Measurements from ENCODE around the gene TMEM54.
"Not testable (repeated sequence)": the region's sequence is repeated elsewhere in the genome, so short reads cannot be mapped to it uniquely, and the experiment has no call there.

The TMEM54 gene

GRCh38 chr1:32915766-32916706, 14.8 kb upstream of the TMEM54 start:
- no peaks in the 10 kb centered on the region for H3K36me3 ChIP-seq (ENCODE audit: control insufficient read depth, insufficient read depth, low read length)
- no peaks in the 10 kb centered on the region for H3K9me3 ChIP-seq (ENCODE audit: control insufficient read depth, insufficient read depth, low read length)
- H3K4me1 ChIP-seq (ENCODE audit: control insufficient read depth, insufficient read depth, low read length) = no peaks in the 10 kb centered on the region
- H3K27me3 ChIP-seq (ENCODE audit: control insufficient read depth, insufficient read depth, low read length) = no peaks in the 10 kb centered on the region
- no peak overlapping the region for H3K4me3 ChIP-seq (ENCODE audit: low read depth, low read length)
- H3K9ac ChIP-seq (ENCODE audit: low read depth, low read length) = no peak overlapping the region

- Histone ChIP-seq H3K9me3 (ENCODE audit: control insufficient read depth, insufficient read depth, low read length) (no peaks in the 10 kb centered on the region), H3K36me3 (ENCODE audit: control insufficient read depth, insufficient read depth, low read length) (no peaks in the 10 kb centered on the region), H3K4me3 (ENCODE audit: low read depth, low read length) (no peak overlapping the region), H3K9ac (ENCODE audit: low read depth, low read length) (no peak overlapping the region), H3K4me1 (ENCODE audit: control insufficient read depth, insufficient read depth, low read length) (peaks cover 2% of the 10 kb centered on the region), H3K27me3 (ENCODE audit: control insufficient read depth, insufficient read depth, low read length) (no peaks in the 10 kb centered on the region)
Observed at GRCh38 chr1:32910319-32910718, 9.1 kb upstream of the TMEM54 start.

GRCh38 chr1:32907435-32907834, 6.2 kb upstream of the TMEM54 start:
- Histone ChIP-seq H3K36me3 (ENCODE audit: control insufficient read depth, insufficient read depth, low read length) (no peaks in the 10 kb centered on the region), H3K9ac (ENCODE audit: low read depth, low read length) (no peak overlapping the region), H3K4me3 (ENCODE audit: low read depth, low read length) (no peak overlapping the region), H3K27me3 (ENCODE audit: control insufficient read depth, insufficient read depth, low read length) (peaks cover under 1% of the 10 kb centered on the region), H3K9me3 (ENCODE audit: control insufficient read depth, insufficient read depth, low read length) (no peaks in the 10 kb centered on the region), H3K4me1 (ENCODE audit: control insufficient read depth, insufficient read depth, low read length) (peaks cover 2% of the 10 kb centered on the region)

- Histone ChIP-seq H3K4me1 (ENCODE audit: control insufficient read depth, insufficient read depth, low read length) (peaks cover 2% of the 10 kb centered on the region), H3K9me3 (ENCODE audit: control insufficient read depth, insufficient read depth, low read length) (no peaks in the 10 kb centered on the region), H3K9ac (ENCODE audit: low read depth, low read length) (no peak overlapping the region), H3K27me3 (ENCODE audit: control insufficient read depth, insufficient read depth, low read length) (peaks cover 7% of the 10 kb centered on the region), H3K4me3 (ENCODE audit: low read depth, low read length) (no peak overlapping the region), H3K36me3 (ENCODE audit: control insufficient read depth, insufficient read depth, low read length) (no peaks in the 10 kb centered on the region)
Observed at GRCh38 chr1:32906654-32907053, 5.5 kb upstream of the TMEM54 start.

GRCh38 chr1:32905588-32905987, 4.4 kb upstream of the TMEM54 start:
- H3K4me3 ChIP-seq (ENCODE audit: low read depth, low read length); H3K9ac ChIP-seq (ENCODE audit: low read depth, low read length); H3K36me3 ChIP-seq (ENCODE audit: control insufficient read depth, insufficient read depth, low read length); H3K4me1 ChIP-seq (ENCODE audit: control insufficient read depth, insufficient read depth, low read length); H3K9me3 ChIP-seq (ENCODE audit: control insufficient read depth, insufficient read depth, low read length): not testable (repeated sequence)
- H3K27me3 ChIP-seq (ENCODE audit: control insufficient read depth, insufficient read depth, low read length) = peaks cover 13% of the 10 kb centered on the region

GRCh38 chr1:32904797-32905196, 3.6 kb upstream of the TMEM54 start:
- Histone ChIP-seq H3K9ac (ENCODE audit: low read depth, low read length) (no peak overlapping the region), H3K4me1 (ENCODE audit: control insufficient read depth, insufficient read depth, low read length) (peaks cover 2% of the 10 kb centered on the region), H3K27me3 (ENCODE audit: control insufficient read depth, insufficient read depth, low read length) (peaks cover 21% of the 10 kb centered on the region), H3K36me3 (ENCODE audit: control insufficient read depth, insufficient read depth, low read length) (no peaks in the 10 kb centered on the region), H3K9me3 (ENCODE audit: control insufficient read depth, insufficient read depth, low read length) (no peaks in the 10 kb centered on the region), H3K4me3 (ENCODE audit: low read depth, low read length) (no peak overlapping the region)

GRCh38 chr1:32903991-32904785, 3.0 kb upstream of the TMEM54 start:
- peaks cover 27% of the 10 kb centered on the region for H3K27me3 ChIP-seq (ENCODE audit: control insufficient read depth, insufficient read depth, low read length)
- peaks cover 2% of the 10 kb centered on the region for H3K4me1 ChIP-seq (ENCODE audit: control insufficient read depth, insufficient read depth, low read length)
- no peaks in the 10 kb centered on the region for H3K9me3 ChIP-seq (ENCODE audit: control insufficient read depth, insufficient read depth, low read length)
- no peaks in the 10 kb centered on the region for H3K36me3 ChIP-seq (ENCODE audit: control insufficient read depth, insufficient read depth, low read length)
- no peak overlapping the region for H3K9ac ChIP-seq (ENCODE audit: low read depth, low read length)
- no peak overlapping the region for H3K4me3 ChIP-seq (ENCODE audit: low read depth, low read length)

GRCh38 chr1:32902535-32902920, 1.3 kb upstream of the TMEM54 start:
- peaks cover 41% of the 10 kb centered on the region for H3K27me3 ChIP-seq (ENCODE audit: control insufficient read depth, insufficient read depth, low read length)
- peaks cover under 1% of the 10 kb centered on the region for H3K4me1 ChIP-seq (ENCODE audit: control insufficient read depth, insufficient read depth, low read length)
- H3K9ac ChIP-seq (ENCODE audit: low read depth, low read length) = no peak overlapping the region
- no peaks in the 10 kb centered on the region for H3K36me3 ChIP-seq (ENCODE audit: control insufficient read depth, insufficient read depth, low read length)
- no peak overlapping the region for H3K4me3 ChIP-seq (ENCODE audit: low read depth, low read length)
- no peaks in the 10 kb centered on the region for H3K9me3 ChIP-seq (ENCODE audit: control insufficient read depth, insufficient read depth, low read length)

GRCh38 chr1:32901823-32902534, 790 bp upstream of the TMEM54 start:
- Histone ChIP-seq H3K27me3 (ENCODE audit: control insufficient read depth, insufficient read depth, low read length) (peaks cover 41% of the 10 kb centered on the region), H3K9ac (ENCODE audit: low read depth, low read length) (no peak overlapping the region)

GRCh38 chr1:32900371-32900955, 726 bp downstream of the TMEM54 start:
- peak overlapping the region; percentile 67 for H3K4me3 ChIP-seq (ENCODE audit: low read depth, low read length)

More at GRCh38 chr1:32901823-32902534, 790 bp upstream of the TMEM54 start:
- H3K4me3 ChIP-seq (ENCODE audit: low read depth, low read length) = peak overlapping the region; percentile 62
- no peaks in the 10 kb centered on the region for H3K4me1 ChIP-seq (ENCODE audit: control insufficient read depth, insufficient read depth, low read length)
- no peaks in the 10 kb centered on the region for H3K9me3 ChIP-seq (ENCODE audit: control insufficient read depth, insufficient read depth, low read length)
- H3K36me3 ChIP-seq (ENCODE audit: control insufficient read depth, insufficient read depth, low read length) = no peaks in the 10 kb centered on the region

GRCh38 chr1:32899586-32900296, 1.4 kb downstream of the TMEM54 start:
- no peaks in the 10 kb centered on the region for H3K36me3 ChIP-seq (ENCODE audit: control insufficient read depth, insufficient read depth, low read length)
- no peaks in the 10 kb centered on the region for H3K4me1 ChIP-seq (ENCODE audit: control insufficient read depth, insufficient read depth, low read length)
- no peak overlapping the region for H3K9ac ChIP-seq (ENCODE audit: low read depth, low read length)
- peaks cover 41% of the 10 kb centered on the region for H3K27me3 ChIP-seq (ENCODE audit: control insufficient read depth, insufficient read depth, low read length)
- H3K9me3 ChIP-seq (ENCODE audit: control insufficient read depth, insufficient read depth, low read length) = no peaks in the 10 kb centered on the region
- H3K4me3 ChIP-seq (ENCODE audit: low read depth, low read length) = no peak overlapping the region

More at GRCh38 chr1:32900371-32900955, 726 bp downstream of the TMEM54 start:
- Histone ChIP-seq H3K4me1 (ENCODE audit: control insufficient read depth, insufficient read depth, low read length) (no peaks in the 10 kb centered on the region), H3K9ac (ENCODE audit: low read depth, low read length) (no peak overlapping the region), H3K27me3 (ENCODE audit: control insufficient read depth, insufficient read depth, low read length) (peaks cover 41% of the 10 kb centered on the region), H3K36me3 (ENCODE audit: control insufficient read depth, insufficient read depth, low read length) (no peaks in the 10 kb centered on the region), H3K9me3 (ENCODE audit: control insufficient read depth, insufficient read depth, low read length) (no peaks in the 10 kb centered on the region)
